HCT116 (cell line): Measurements from ENCODE around the gene TIE1.

Source experiments
- EZH2 ChIP-seq: fragments of 200-600 bp; sonication (generic); IDR thresholded peaks from 2 replicates; pipeline ENCODE4 v1.6.1; 2017; ENCODE audit warnings: antibody characterized with exemption, mixed run types
- POLR2A ChIP-seq: IDR thresholded peaks from 2 replicates; pipeline ENCODE4 v1.7.0; 2011; ENCODE audit warnings: borderline replicate concordance; ENCODE audit not compliant: insufficient read depth, insufficient read length; ENCODE audit errors: extremely low read depth
- ZBTB33 ChIP-seq: IDR thresholded peaks from 2 replicates; pipeline ENCODE4 v1.6.1; 2011; ENCODE audit warnings: mild to moderate bottlenecking, low read length, moderate library complexity; ENCODE audit not compliant: insufficient replicate concordance; ENCODE audit errors: extremely low read depth
- TF ChIP-seq, protein P1 (sequence below), 3 experiments: fragments of 200-600 bp in 1 of 3; sonication (generic) in 1 of 3; IDR thresholded peaks in 2 of 3; conservative IDR thresholded peaks in 1 of 3; 2 replicates each; pipeline ENCODE4 v1.5.1; 2012 to 2017; ENCODE audit warnings: low read depth in 2 of 3, low read length in 2 of 3, antibody characterized with exemption in 1 of 3, borderline replicate concordance in 1 of 3, control low read depth in 1 of 3, mild to moderate bottlenecking in 1 of 3, mixed read lengths in 1 of 3, mixed run types in 1 of 3, moderate library complexity in 1 of 3; ENCODE audit not compliant: insufficient read depth in 1 of 3

DNA sequence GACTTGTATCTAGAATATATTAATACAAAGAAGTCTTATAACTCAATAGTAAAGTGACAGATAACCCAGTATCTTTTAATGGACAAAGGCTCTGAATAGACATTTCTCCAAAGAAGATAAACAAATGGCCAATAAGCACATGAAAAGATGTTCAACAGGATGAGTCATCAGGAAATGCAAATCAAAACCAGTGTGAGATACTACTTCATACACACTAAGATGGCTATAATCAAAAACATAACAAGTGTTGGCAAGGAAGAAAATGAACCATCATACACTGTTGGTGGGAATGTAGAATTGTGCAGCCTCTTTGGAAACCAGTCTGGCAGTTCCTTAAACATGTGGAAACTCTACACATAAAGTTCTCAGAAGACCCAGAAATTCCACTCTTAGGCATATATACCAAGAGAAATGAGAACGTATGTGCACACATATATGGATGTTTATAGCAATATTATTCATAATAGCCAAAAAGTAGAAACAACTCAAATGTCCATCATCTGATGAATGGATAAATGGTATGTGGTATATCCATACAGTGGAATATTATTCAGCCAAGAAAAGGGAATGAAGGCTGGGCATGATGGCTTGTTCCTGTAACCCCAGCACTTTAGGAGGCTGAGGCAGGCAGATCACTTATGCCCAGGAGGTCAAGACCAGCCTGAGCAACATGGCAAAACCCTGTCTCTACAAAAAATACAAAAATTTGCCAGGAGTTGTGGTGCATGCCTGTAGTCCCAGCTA, 26.9 kb downstream of the TIE1 start:
- no peak for TF ChIP-seq POLR2A
- TF ChIP-seq EZH2 = no peak
- TF ChIP-seq, protein P1, sequence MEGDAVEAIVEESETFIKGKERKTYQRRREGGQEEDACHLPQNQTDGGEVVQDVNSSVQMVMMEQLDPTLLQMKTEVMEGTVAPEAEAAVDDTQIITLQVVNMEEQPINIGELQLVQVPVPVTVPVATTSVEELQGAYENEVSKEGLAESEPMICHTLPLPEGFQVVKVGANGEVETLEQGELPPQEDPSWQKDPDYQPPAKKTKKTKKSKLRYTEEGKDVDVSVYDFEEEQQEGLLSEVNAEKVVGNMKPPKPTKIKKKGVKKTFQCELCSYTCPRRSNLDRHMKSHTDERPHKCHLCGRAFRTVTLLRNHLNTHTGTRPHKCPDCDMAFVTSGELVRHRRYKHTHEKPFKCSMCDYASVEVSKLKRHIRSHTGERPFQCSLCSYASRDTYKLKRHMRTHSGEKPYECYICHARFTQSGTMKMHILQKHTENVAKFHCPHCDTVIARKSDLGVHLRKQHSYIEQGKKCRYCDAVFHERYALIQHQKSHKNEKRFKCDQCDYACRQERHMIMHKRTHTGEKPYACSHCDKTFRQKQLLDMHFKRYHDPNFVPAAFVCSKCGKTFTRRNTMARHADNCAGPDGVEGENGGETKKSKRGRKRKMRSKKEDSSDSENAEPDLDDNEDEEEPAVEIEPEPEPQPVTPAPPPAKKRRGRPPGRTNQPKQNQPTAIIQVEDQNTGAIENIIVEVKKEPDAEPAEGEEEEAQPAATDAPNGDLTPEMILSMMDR (IDR thresholded peaks at IDR 0.05 in 2 of 3, conservative IDR thresholded peaks at IDR 0.05 in 1 of 3; ENCODE audit: borderline replicate concordance in 1 of 3, insufficient read depth in 1 of 3, low read depth in 2 of 3, low read length in 2 of 3) = no peak
- no peak for TF ChIP-seq ZBTB33
